ENCODE measurements around the gene TXNDC11. TPM values are rescaled to one million over a fixed set of nuclear protein-coding genes. Genes with fewer than 3 reads are reported as not detected.

The TXNDC11 gene
- polyA plus RNA-seq, 6 donors from 2014 or later, result 34.6 to 65.6 (median 40.2) TPM

GRCh38 chr16:11687601-11688519, 54.8 kb downstream of the TXNDC11 start:
- H3K9me3 Mint-ChIP-seq, result peaks cover 0 to 4% (median 0%) of the 10 kb centered on the region in 7 donors
- peaks cover 7 to 14% of the 10 kb centered on the region in 2 donors for H3K36me3 Mint-ChIP-seq
- H3K4me1 Mint-ChIP-seq, result peaks cover 50 to 84% (median 62%) of the 10 kb centered on the region in 3 donors
- DNase-seq, result no peak
- peak overlapping the region in 5 of 6 donors; percentile 80 to 99 (median 88) for H3K27ac Mint-ChIP-seq
- H3K4me3 Mint-ChIP-seq, result peak overlapping the region in 4 of 8 donors; percentile 9 to 63 (median 58)
- ATAC-seq (ENCODE audit: low read depth in 2 of 2), result no peak
- H3K27me3 Mint-ChIP-seq, result no peaks in the 10 kb centered on the region

- ATAC-seq (ENCODE audit: low read depth in 2 of 2), result no peak
- H3K9me3 Mint-ChIP-seq, result peaks cover 0 to 4% (median 0%) of the 10 kb centered on the region in 7 donors
- DNase-seq, result no peak
- peak overlapping the region; percentile 66 to 94 (median 78) for H3K27ac Mint-ChIP-seq
- H3K27me3 Mint-ChIP-seq, result no peaks in the 10 kb centered on the region
- peak overlapping the region in 3 of 8 donors; percentile 16 to 61 (median 53) for H3K4me3 Mint-ChIP-seq
- H3K36me3 Mint-ChIP-seq, result peaks cover 7 to 14% of the 10 kb centered on the region in 2 donors
- H3K4me1 Mint-ChIP-seq, result peaks cover 56 to 87% (median 70%) of the 10 kb centered on the region in 3 donors
Measured at GRCh38 chr16:11686713-11687380, 55.8 kb downstream of the TXNDC11 start.

- peaks cover 64 to 89% (median 73%) of the 10 kb centered on the region in 3 donors for H3K4me1 Mint-ChIP-seq
- peaks cover 0 to 4% (median 0%) of the 10 kb centered on the region in 7 donors for H3K9me3 Mint-ChIP-seq
- DNase-seq (no peak), ATAC-seq (ENCODE audit: low read depth in 2 of 2) (no peak)
- peak overlapping the region in 5 of 6 donors; percentile 51 to 94 (median 69) for H3K27ac Mint-ChIP-seq
- H3K4me3 Mint-ChIP-seq, result peak overlapping the region in 2 of 8 donors; percentile 16 to 53
- no peaks in the 10 kb centered on the region for H3K27me3 Mint-ChIP-seq
- peaks cover 7 to 14% of the 10 kb centered on the region in 2 donors for H3K36me3 Mint-ChIP-seq
Measured at GRCh38 chr16:11685844-11686618, 56.6 kb downstream of the TXNDC11 start.

GRCh38 chr16:11684231-11685025, 58.2 kb downstream of the TXNDC11 start:
- peak overlapping the region; percentile 10 to 91 (median 52) for H3K4me3 Mint-ChIP-seq
- H3K4me1 Mint-ChIP-seq, result peaks cover 65 to 89% (median 76%) of the 10 kb centered on the region in 3 donors
- no peak for ATAC-seq (ENCODE audit: low read depth in 2 of 2)
- DNase-seq, result no peak
- H3K9me3 Mint-ChIP-seq, result peaks cover 0 to 4% (median 0%) of the 10 kb centered on the region in 7 donors
- peak overlapping the region; percentile 66 to 99 (median 96) for H3K27ac Mint-ChIP-seq
- peaks cover 7 to 14% of the 10 kb centered on the region in 2 donors for H3K36me3 Mint-ChIP-seq
- H3K27me3 Mint-ChIP-seq, result no peaks in the 10 kb centered on the region

GRCh38 chr16:11683145-11683544, 59.5 kb downstream of the TXNDC11 start:
- peak overlapping the region in 7 of 8 donors; percentile 57 to 91 (median 74) for H3K4me3 Mint-ChIP-seq

GRCh38 chr16:11682655-11683096, 60.0 kb downstream of the TXNDC11 start:
- Mint-ChIP-seq H3K27me3 (no peaks in the 10 kb centered on the region), H3K36me3 (peaks cover 1 to 17% of the 10 kb centered on the region in 2 donors), H3K27ac (peak overlapping the region; percentile 94 to 99 (median 98)), H3K9me3 (peaks cover 0 to under 1% (median 0%) of the 10 kb centered on the region in 7 donors), H3K4me1 (peaks cover 68 to 90% (median 78%) of the 10 kb centered on the region in 3 donors), H3K4me3 (peak overlapping the region; percentile 30 to 91 (median 74))
- DNase-seq (peak; percentile 69), ATAC-seq (ENCODE audit: low read depth in 2 of 2) (peak; percentile 45 to 53)

More at GRCh38 chr16:11683145-11683544, 59.5 kb downstream of the TXNDC11 start:
- no peaks in the 10 kb centered on the region for H3K27me3 Mint-ChIP-seq
- no peak for ATAC-seq (ENCODE audit: low read depth in 2 of 2)
- peaks cover 0 to 2% (median 0%) of the 10 kb centered on the region in 7 donors for H3K9me3 Mint-ChIP-seq
- peaks cover 66 to 90% (median 78%) of the 10 kb centered on the region in 3 donors for H3K4me1 Mint-ChIP-seq
- H3K36me3 Mint-ChIP-seq, result peaks cover 6 to 17% of the 10 kb centered on the region in 2 donors
- H3K27ac Mint-ChIP-seq, result peak overlapping the region; percentile 94 to 99 (median 98)
- no peak for DNase-seq

- Mint-ChIP-seq H3K4me1 (peaks cover 70 to 90% (median 78%) of the 10 kb centered on the region in 3 donors), H3K9me3 (no peaks in the 10 kb centered on the region), H3K27ac (peak overlapping the region; percentile 94 to 99 (median 98)), H3K27me3 (no peaks in the 10 kb centered on the region), H3K36me3 (peaks cover 0 to 14% of the 10 kb centered on the region in 2 donors), H3K4me3 (peak overlapping the region; percentile 30 to 91 (median 74))
- peak; percentile 78 for DNase-seq
- ATAC-seq (ENCODE audit: low read depth in 2 of 2), result peak; percentile 75 to 78
Measured at GRCh38 chr16:11681976-11682654, 60.5 kb downstream of the TXNDC11 start.

- Mint-ChIP-seq H3K9me3 (no peaks in the 10 kb centered on the region), H3K27me3 (no peaks in the 10 kb centered on the region), H3K4me3 (peak overlapping the region; percentile 30 to 91 (median 74)), H3K36me3 (peaks cover 0 to 10% of the 10 kb centered on the region in 2 donors), H3K27ac (peak overlapping the region; percentile 94 to 99 (median 98)), H3K4me1 (peaks cover 72 to 90% (median 80%) of the 10 kb centered on the region in 3 donors)
- ATAC-seq (ENCODE audit: low read depth in 2 of 2) (peak; percentile 55 to 58), DNase-seq (peak; percentile 70)
Measured at GRCh38 chr16:11681556-11681955, 61.1 kb downstream of the TXNDC11 start.

- Mint-ChIP-seq H3K4me3 (peak overlapping the region; percentile 57 to 91 (median 74)), H3K27me3 (no peaks in the 10 kb centered on the region), H3K27ac (peak overlapping the region; percentile 94 to 99 (median 98)), H3K9me3 (no peaks in the 10 kb centered on the region), H3K36me3 (peaks cover 0 to 7% of the 10 kb centered on the region in 2 donors), H3K4me1 (peaks cover 78 to 98% (median 88%) of the 10 kb centered on the region in 3 donors)
- ATAC-seq (ENCODE audit: low read depth in 2 of 2), result peak; percentile 7 to 22
- peak; percentile 37 for DNase-seq
Measured at GRCh38 chr16:11679941-11680911, 62.4 kb downstream of the TXNDC11 start.

- no peak for DNase-seq
- ATAC-seq (ENCODE audit: low read depth in 2 of 2), result no peak
- peak overlapping the region in 5 of 8 donors; percentile 15 to 82 (median 69) for H3K4me3 Mint-ChIP-seq
- H3K27me3 Mint-ChIP-seq, result no peaks in the 10 kb centered on the region
- peaks cover 0 to 7% of the 10 kb centered on the region in 2 donors for H3K36me3 Mint-ChIP-seq
- peak overlapping the region in 4 of 6 donors; percentile 76 to 99 (median 96) for H3K27ac Mint-ChIP-seq
- H3K4me1 Mint-ChIP-seq, result peaks cover 79 to 100% (median 92%) of the 10 kb centered on the region in 3 donors
- no peaks in the 10 kb centered on the region for H3K9me3 Mint-ChIP-seq
Measured at GRCh38 chr16:11679250-11679649, 63.4 kb downstream of the TXNDC11 start.
